ENCODE measurements around the gene PPP1R26.

PPP1R26 gene

DNA sequence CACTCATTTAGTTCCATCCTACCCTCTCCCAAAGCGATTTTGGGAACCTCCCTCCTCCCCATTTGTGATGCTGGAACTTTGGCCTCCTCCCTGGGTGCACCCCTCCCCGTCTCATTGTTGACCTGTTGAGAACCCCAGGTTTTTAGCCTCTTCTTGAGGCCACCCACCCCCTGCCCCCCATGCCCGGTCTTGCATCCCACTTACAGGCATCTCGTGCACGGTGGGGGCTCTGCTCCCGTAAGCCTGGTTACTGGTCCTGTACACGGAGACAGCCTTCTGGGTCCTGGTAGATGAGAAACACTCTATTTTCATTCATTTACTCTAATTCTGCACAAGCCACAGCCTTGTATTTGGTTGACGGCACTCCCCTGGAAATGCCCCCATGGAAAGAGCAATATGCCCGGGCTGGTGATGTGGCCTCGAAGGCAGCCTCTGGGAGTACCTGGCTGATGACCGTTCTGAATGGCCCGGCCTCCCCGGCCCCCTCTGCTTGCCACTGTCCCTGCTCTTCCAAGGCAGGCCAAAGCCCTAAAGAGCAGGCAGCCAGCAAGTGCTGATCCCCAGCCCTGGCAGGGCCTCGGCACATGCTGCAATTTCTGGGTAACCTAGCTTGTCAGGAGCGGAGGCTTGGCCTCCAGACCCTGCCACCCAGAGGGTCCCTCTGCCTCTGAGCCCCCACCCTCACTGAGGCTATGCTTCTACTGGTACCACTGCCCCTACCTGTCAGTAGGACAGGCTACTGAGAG lies 19.0 kb downstream of the PPP1R26 start:
- Histone ChIP-seq H3K4me1 (ENCODE audit: control insufficient read depth in 1 of 2, insufficient read depth in 2 of 2, low read length in 2 of 2) (peaks cover 8 to 20% of the 10 kb centered on the region in 2 donors), H3K9me3 (ENCODE audit: control insufficient read depth in 1 of 2, low read length in 2 of 2) (no peaks in the 10 kb centered on the region), H3K4me3 (ENCODE audit: low read depth in 1 of 2, low read length in 2 of 2) (no peak overlapping the region), H3K27me3 (ENCODE audit: control insufficient read depth in 1 of 2, insufficient read depth in 2 of 2, low read length in 2 of 2) (no peaks in the 10 kb centered on the region), H3K27ac (ENCODE audit: low read depth, low read length) (no peak overlapping the region), H3K36me3 (ENCODE audit: control insufficient read depth in 1 of 2, insufficient read depth in 2 of 2, low read length in 2 of 2) (peaks cover 10 to 13% of the 10 kb centered on the region in 2 donors), H3K9ac (ENCODE audit: low read depth in 1 of 2, low read length in 2 of 2) (no peak overlapping the region)

DNA sequence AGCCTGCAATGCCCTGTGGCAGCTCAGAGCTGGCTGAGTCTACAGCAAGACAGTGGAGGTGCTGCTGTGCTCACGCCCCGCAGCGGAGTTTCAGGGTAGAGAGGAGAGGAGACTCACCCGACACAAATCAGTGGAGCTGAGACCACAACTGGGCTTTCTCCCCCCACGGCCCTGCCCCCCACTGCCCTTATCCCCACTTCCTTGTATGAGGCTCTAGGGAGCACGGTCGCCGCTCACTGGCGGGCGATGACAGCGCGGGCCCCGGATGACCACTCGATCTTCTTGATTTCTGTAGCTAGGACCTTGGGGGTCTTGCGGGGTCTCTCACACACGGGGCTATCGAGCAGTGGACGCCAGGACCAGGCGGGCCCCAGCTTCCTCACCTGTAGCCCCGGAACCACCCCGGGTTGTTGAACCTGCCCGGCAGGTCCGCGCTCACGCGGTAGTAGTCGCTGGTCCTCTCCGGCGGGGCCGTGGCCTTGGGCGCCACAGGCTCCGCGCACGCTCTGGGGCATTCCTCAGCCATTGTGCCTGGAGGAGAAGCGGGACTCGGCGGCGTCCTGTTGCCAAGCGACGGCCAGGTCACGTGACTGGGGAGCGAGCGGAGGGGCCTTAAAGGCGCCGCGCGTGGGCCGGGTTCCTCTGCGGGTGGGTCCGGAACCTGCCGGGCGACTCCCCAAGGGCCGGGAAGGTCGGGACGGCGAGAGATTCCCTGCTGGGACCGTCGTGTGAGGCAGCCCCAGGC lies 19.9 kb downstream of the PPP1R26 start:
- Histone ChIP-seq H3K9ac (ENCODE audit: low read depth in 1 of 2, low read length in 2 of 2) (peak overlapping the region; percentile 54 to 74), H3K9me3 (ENCODE audit: control insufficient read depth in 1 of 2, low read length in 2 of 2) (no peaks in the 10 kb centered on the region), H3K36me3 (ENCODE audit: control insufficient read depth in 1 of 2, insufficient read depth in 2 of 2, low read length in 2 of 2) (peaks cover 13 to 23% of the 10 kb centered on the region in 2 donors), H3K4me3 (ENCODE audit: low read depth in 1 of 2, low read length in 2 of 2) (peak overlapping the region; percentile 90 to 92), H3K27ac (ENCODE audit: low read depth, low read length) (no peak overlapping the region), H3K27me3 (ENCODE audit: control insufficient read depth in 1 of 2, insufficient read depth in 2 of 2, low read length in 2 of 2) (no peaks in the 10 kb centered on the region), H3K4me1 (ENCODE audit: control insufficient read depth in 1 of 2, insufficient read depth in 2 of 2, low read length in 2 of 2) (peaks cover 8 to 20% of the 10 kb centered on the region in 2 donors)

DNA sequence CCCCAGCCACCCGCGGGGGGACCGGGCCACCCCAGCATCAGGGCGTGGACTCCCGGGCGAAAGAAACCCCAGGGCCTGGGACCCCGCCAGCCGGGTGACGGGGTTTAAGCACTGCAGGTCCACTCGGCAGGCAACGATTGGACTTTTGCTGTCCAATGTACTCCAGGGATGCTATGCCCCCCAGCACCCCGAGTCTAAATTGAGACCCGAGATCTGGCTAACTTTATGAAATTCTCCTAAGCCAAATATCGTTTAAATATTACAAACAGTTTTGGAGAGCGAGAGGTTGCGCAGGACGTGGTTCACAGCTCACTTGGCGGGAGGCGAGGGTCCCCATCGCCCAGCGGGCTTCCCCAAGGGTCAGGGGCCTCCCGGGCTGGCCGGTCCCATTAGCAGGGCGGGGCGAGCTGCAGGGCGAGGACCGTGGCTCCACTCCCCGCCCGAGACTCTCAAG lies 20.5 kb downstream of the PPP1R26 start:
- Histone ChIP-seq H3K9me3 (ENCODE audit: control insufficient read depth in 1 of 2, low read length in 2 of 2) (no peaks in the 10 kb centered on the region), H3K9ac (ENCODE audit: low read depth in 1 of 2, low read length in 2 of 2) (peak overlapping the region; percentile 54 to 74), H3K27me3 (ENCODE audit: control insufficient read depth in 1 of 2, insufficient read depth in 2 of 2, low read length in 2 of 2) (no peaks in the 10 kb centered on the region), H3K36me3 (ENCODE audit: control insufficient read depth in 1 of 2, insufficient read depth in 2 of 2, low read length in 2 of 2) (peaks cover 13 to 28% of the 10 kb centered on the region in 2 donors), H3K4me3 (ENCODE audit: low read depth in 1 of 2, low read length in 2 of 2) (peak overlapping the region; percentile 90 to 92), H3K4me1 (ENCODE audit: control insufficient read depth in 1 of 2, insufficient read depth in 2 of 2, low read length in 2 of 2) (peaks cover 8 to 20% of the 10 kb centered on the region in 2 donors), H3K27ac (ENCODE audit: low read depth, low read length) (peak overlapping the region; percentile 50)

DNA sequence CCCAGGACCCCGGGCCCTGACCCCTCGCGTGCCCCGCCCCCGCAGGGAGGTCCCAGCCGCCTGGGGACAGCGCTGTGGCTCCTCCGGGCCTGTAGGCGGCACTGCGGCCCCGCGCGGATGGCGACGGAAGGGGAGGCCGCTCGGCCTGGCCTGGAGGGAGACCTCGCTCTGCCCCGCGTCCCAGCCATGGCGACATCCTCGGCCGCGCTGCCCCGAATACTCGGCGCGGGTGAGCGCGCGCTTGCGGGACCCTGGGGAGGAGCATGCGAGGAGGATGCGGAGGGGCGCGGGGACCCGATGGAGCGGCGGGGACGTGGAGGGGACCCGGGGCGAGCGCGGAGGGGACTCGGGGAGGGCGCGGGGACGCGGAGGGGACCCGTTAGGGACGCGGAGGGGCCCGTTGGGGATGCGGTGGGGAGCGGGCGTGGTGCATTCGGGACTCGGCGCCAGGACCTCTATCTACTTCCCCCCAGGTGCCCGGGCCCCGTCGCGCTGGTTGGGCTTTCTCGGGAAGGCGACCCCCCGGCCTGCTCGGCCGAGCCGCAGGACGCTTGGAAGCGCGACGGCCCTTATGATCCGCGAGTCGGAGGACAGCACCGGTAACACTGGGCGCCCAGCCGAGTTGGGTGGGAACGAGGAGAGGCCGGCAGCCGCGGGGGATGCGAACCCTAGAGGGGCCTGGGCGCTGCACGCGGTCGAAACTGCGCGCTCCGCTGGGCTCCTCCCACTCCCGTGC lies 21.1 kb downstream of the PPP1R26 start, which contains the start of gene MRPS2:
MRPS2 (plus strand) TSS at position 158 of the 736 bp plus-strand sequence; CDS start at position 187, 29 bp downstream.
- Histone ChIP-seq H3K9ac (ENCODE audit: low read depth in 1 of 2, low read length in 2 of 2) (peak within 1 kb of the TSS; percentile 73 to 74), H3K27ac (ENCODE audit: low read depth, low read length) (peak within 1 kb of the TSS; percentile 50), H3K4me3 (ENCODE audit: low read depth in 1 of 2, low read length in 2 of 2) (peak within 1 kb of the TSS; percentile 90 to 92), H3K9me3 (ENCODE audit: control insufficient read depth in 1 of 2, low read length in 2 of 2) (no peaks in the 10 kb centered on the region), H3K27me3 (ENCODE audit: control insufficient read depth in 1 of 2, insufficient read depth in 2 of 2, low read length in 2 of 2) (no peaks in the 10 kb centered on the region), H3K36me3 (ENCODE audit: control insufficient read depth in 1 of 2, insufficient read depth in 2 of 2, low read length in 2 of 2) (peaks cover 13 to 30% of the 10 kb centered on the region in 2 donors), H3K4me1 (ENCODE audit: control insufficient read depth in 1 of 2, insufficient read depth in 2 of 2, low read length in 2 of 2) (peaks cover 8 to 20% of the 10 kb centered on the region in 2 donors)

DNA sequence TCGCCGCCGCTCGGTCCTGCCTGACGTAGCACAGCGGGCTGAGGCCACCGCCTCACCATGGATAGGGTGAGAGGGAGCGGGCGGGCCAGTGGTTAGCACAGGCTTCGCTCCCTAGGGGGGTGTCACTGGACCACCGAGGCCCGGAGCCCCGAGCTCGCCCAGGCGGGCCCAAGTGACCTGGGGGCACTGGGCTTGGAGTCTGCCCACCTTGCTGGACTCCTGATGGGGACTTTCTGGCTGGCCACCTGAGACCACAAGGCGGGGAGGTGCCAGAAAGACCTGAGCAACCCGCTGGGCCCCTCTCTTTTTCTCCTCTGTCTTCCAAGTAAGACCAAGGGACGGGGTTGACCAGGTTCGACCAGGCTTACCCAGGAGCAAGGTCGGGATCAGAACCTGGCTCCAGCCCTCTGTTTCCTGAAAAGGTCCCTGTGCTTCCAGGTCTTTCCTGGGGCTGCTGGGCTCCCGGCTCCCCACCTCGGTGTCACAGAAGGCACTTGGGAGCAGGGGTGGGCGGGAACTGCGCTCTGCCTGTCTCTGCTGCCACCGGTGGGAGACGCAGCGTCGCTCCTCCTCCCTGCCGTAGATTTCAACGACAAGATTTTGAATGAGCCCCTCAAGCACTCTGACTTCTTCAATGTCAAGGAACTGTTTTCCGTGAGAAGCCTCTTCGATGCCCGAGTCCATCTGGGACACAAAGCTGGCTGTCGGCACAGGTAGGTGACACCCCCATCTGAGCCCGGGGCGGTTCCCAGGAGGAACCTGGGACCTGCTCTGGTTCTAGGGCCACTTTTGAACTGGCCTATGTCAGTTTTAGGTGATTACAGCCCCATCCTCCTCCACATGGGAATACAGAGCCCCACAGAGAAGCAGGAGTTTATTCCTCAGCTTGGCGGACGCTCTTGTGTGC lies 21.9 kb downstream of the PPP1R26 start:
- H3K4me3 ChIP-seq (ENCODE audit: low read depth in 1 of 2, low read length in 2 of 2), result peak overlapping the region; percentile 90 to 92
- no peak overlapping the region for H3K27ac ChIP-seq (ENCODE audit: low read depth, low read length)
- H3K4me1 ChIP-seq (ENCODE audit: control insufficient read depth in 1 of 2, insufficient read depth in 2 of 2, low read length in 2 of 2), result peaks cover 8 to 20% of the 10 kb centered on the region in 2 donors
- H3K9ac ChIP-seq (ENCODE audit: low read depth in 1 of 2, low read length in 2 of 2), result peak overlapping the region; percentile 73 to 74
- no peaks in the 10 kb centered on the region for H3K9me3 ChIP-seq (ENCODE audit: control insufficient read depth in 1 of 2, low read length in 2 of 2)
- H3K27me3 ChIP-seq (ENCODE audit: control insufficient read depth in 1 of 2, insufficient read depth in 2 of 2, low read length in 2 of 2), result no peaks in the 10 kb centered on the region
- peaks cover 13 to 30% of the 10 kb centered on the region in 2 donors for H3K36me3 ChIP-seq (ENCODE audit: control insufficient read depth in 1 of 2, insufficient read depth in 2 of 2, low read length in 2 of 2)

DNA sequence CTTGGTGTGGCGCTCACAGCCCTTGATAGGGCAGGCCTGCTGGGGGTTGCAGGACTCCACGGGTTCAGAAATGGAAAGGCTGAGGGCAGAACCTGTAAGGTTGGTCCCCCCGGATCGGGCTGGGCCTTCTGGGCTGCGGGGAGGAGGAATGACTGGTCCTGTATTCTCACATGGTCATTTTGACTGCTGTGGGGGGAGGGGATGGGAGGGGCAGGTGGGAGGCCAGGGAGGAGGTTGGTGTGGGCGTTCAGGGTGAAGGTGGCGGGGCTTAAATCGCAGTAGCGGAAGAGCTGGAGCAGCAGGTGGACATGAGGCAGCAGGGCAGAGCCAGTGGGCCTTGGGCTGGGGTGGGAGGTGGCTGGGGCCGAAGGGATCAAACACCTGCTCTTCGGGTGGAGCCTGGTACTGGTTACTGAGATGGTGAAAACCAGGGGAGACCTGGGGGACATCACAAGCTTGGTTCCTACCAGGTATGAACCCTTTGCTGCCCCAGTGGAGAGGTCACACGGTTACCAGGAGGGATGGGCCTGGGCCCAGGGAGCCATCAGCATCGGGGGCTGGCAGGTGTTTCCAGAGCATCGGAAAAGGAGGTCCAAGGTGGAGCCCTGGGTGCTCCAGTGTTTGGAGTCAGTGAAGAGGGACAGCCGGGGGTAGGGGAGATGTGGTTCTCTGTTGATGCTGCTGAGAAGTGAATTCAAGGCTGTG lies 22.7 kb downstream of the PPP1R26 start:
- H3K36me3 ChIP-seq (ENCODE audit: control insufficient read depth in 1 of 2, insufficient read depth in 2 of 2, low read length in 2 of 2), result peaks cover 13 to 30% of the 10 kb centered on the region in 2 donors
- H3K4me3 ChIP-seq (ENCODE audit: low read depth in 1 of 2, low read length in 2 of 2), result peak overlapping the region; percentile 90 to 92
- no peaks in the 10 kb centered on the region for H3K27me3 ChIP-seq (ENCODE audit: control insufficient read depth in 1 of 2, insufficient read depth in 2 of 2, low read length in 2 of 2)
- H3K27ac ChIP-seq (ENCODE audit: low read depth, low read length), result no peak overlapping the region
- no peaks in the 10 kb centered on the region for H3K9me3 ChIP-seq (ENCODE audit: control insufficient read depth in 1 of 2, low read length in 2 of 2)
- peak overlapping the region in 1 of 2 donors; percentile 73 for H3K9ac ChIP-seq (ENCODE audit: low read depth in 1 of 2, low read length in 2 of 2)
- H3K4me1 ChIP-seq (ENCODE audit: control insufficient read depth in 1 of 2, insufficient read depth in 2 of 2, low read length in 2 of 2), result peaks cover 8 to 20% of the 10 kb centered on the region in 2 donors

DNA sequence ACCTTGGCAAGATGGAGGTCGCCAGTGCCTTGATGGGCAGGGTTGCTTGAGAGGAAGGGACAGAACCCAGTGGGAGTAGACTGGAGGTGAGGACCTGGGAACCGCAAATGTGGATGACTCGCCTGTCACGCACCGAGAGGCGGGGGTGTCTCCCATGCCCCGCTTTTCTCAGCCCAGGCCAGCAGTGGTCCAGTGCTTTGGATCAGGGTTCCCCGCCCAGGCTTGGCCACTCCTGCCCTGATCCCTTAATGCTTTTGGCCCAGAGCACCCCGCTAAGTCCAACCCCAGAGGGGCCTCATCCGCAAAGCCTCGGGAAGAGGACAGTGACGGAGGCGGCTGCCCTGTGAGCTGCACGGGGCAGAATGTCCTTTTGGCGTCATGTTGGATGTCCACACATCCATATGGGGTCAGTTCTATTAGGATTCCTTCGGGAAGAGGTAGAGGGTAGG lies 23.3 kb downstream of the PPP1R26 start:
- H3K4me3 ChIP-seq (ENCODE audit: low read depth in 1 of 2, low read length in 2 of 2), result no peak overlapping the region

DNA sequence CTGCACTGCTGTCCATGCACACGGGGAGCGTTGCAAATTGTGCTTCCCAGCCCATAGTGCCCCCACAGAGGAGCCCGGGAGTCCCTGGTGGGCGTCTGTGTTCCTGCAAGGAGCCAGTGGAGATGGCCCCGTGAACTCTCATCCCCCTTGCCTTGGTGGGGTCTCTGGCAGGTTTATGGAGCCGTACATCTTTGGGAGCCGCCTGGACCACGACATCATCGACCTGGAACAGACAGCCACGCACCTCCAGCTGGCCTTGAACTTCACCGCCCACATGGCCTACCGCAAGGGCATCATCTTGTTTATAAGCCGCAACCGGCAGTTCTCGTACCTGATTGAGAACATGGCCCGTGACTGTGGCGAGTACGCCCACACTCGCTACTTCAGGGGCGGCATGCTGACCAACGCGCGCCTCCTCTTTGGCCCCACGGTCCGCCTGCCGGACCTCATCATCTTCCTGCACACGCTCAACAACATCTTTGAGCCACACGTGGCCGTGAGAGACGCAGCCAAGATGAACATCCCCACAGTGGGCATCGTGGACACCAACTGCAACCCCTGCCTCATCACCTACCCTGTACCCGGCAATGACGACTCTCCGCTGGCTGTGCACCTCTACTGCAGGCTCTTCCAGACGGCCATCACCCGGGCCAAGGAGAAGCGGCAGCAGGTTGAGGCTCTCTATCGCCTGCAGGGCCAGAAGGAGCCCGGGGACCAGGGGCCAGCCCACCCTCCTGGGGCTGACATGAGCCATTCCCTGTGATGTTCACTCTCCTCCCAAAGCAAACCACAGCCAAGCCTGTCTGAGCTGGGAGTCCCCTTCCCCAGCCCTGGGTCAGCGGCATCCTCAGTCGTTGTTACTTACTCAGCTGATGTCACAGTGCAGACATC lies 24.0 kb downstream of the PPP1R26 start:
- H3K36me3 ChIP-seq (ENCODE audit: control insufficient read depth in 1 of 2, insufficient read depth in 2 of 2, low read length in 2 of 2), result peaks cover 13 to 30% of the 10 kb centered on the region in 2 donors
- peaks cover 8 to 20% of the 10 kb centered on the region in 2 donors for H3K4me1 ChIP-seq (ENCODE audit: control insufficient read depth in 1 of 2, insufficient read depth in 2 of 2, low read length in 2 of 2)

More for the DNA sequence above, 23.3 kb downstream of the PPP1R26 start:
- H3K27ac ChIP-seq (ENCODE audit: low read depth, low read length), result no peak overlapping the region
- H3K9me3 ChIP-seq (ENCODE audit: control insufficient read depth in 1 of 2, low read length in 2 of 2), result no peaks in the 10 kb centered on the region
- H3K4me1 ChIP-seq (ENCODE audit: control insufficient read depth in 1 of 2, insufficient read depth in 2 of 2, low read length in 2 of 2), result peaks cover 8 to 20% of the 10 kb centered on the region in 2 donors
- no peaks in the 10 kb centered on the region for H3K27me3 ChIP-seq (ENCODE audit: control insufficient read depth in 1 of 2, insufficient read depth in 2 of 2, low read length in 2 of 2)
- peaks cover 13 to 30% of the 10 kb centered on the region in 2 donors for H3K36me3 ChIP-seq (ENCODE audit: control insufficient read depth in 1 of 2, insufficient read depth in 2 of 2, low read length in 2 of 2)
- H3K9ac ChIP-seq (ENCODE audit: low read depth in 1 of 2, low read length in 2 of 2), result no peak overlapping the region

More for the DNA sequence above, 24.0 kb downstream of the PPP1R26 start:
- Histone ChIP-seq H3K27me3 (ENCODE audit: control insufficient read depth in 1 of 2, insufficient read depth in 2 of 2, low read length in 2 of 2) (no peaks in the 10 kb centered on the region), H3K4me3 (ENCODE audit: low read depth in 1 of 2, low read length in 2 of 2) (no peak overlapping the region), H3K27ac (ENCODE audit: low read depth, low read length) (no peak overlapping the region), H3K9me3 (ENCODE audit: control insufficient read depth in 1 of 2, low read length in 2 of 2) (no peaks in the 10 kb centered on the region), H3K9ac (ENCODE audit: low read depth in 1 of 2, low read length in 2 of 2) (no peak overlapping the region)

Data from duodenal mucosa (tissue), 2 donors.